Measurements from ENCODE around the gene ITIH4.
A peak's percentile ranks its signal among the peaks of the same experiment; 100 is the strongest.

ITIH4 gene

DNA sequence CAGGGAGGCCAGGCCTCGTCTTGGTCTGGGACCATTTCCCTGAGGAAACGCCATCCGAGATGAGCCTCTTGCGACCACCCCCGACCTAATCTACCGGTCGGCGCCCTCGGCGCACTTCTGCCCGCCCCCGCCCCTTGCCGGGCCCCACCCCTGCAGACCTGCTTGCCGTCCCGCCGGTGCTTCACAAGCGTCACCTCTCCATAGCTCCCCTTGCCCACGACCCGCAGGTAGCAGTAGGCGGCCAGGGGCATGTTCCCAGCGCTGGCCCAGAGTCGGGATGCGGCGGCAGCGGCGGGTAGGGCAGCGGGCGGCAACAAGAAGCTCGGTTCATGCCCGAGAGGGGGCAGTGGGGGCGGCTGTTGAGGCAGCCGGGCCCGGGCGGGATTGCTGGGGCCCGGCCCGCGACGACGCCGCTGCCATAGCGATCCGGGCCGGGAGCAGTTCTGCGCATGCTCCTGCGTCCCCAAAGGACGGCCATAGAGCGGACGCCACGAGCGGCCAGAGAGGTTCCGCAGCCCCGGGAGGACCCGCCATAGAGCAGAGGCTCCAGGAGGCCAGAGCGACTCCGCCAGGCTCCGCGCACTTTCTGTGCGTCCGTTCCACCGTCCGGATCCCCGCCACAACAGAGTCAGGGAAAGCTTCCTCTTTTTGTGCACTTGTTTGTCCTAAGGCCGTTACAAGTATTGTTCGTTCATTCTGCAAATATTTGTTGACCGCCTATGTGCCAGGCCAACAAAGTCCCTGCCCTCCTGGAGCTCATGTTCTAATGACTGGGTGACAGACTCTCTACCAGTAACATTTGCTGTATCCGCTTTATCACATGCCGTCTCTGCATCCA, 59.8 kb downstream of the ITIH4 start, which contains the start of gene NEK4:
Gene NEK4 (minus strand): TSS at position 445 of the 838 bp plus-strand sequence. CDS start 194 bp downstream, at position 251.
- peaks cover 5% of the 10 kb centered on the region for H3K36me3 ChIP-seq (replicated peaks; ENCODE audit: low read depth, low read length)
- peak within 1 kb of the TSS; percentile 64 for H3K27ac ChIP-seq (ENCODE audit: low read length)
- TF ChIP-seq, protein P1, sequence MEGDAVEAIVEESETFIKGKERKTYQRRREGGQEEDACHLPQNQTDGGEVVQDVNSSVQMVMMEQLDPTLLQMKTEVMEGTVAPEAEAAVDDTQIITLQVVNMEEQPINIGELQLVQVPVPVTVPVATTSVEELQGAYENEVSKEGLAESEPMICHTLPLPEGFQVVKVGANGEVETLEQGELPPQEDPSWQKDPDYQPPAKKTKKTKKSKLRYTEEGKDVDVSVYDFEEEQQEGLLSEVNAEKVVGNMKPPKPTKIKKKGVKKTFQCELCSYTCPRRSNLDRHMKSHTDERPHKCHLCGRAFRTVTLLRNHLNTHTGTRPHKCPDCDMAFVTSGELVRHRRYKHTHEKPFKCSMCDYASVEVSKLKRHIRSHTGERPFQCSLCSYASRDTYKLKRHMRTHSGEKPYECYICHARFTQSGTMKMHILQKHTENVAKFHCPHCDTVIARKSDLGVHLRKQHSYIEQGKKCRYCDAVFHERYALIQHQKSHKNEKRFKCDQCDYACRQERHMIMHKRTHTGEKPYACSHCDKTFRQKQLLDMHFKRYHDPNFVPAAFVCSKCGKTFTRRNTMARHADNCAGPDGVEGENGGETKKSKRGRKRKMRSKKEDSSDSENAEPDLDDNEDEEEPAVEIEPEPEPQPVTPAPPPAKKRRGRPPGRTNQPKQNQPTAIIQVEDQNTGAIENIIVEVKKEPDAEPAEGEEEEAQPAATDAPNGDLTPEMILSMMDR (IDR thresholded peaks at IDR 0.05; ENCODE audit: low read depth, low read length): no peak
- no peak for TF ChIP-seq EZH2phosphoT487 (IDR thresholded peaks at IDR 0.05; ENCODE audit: low read depth)

DNA sequence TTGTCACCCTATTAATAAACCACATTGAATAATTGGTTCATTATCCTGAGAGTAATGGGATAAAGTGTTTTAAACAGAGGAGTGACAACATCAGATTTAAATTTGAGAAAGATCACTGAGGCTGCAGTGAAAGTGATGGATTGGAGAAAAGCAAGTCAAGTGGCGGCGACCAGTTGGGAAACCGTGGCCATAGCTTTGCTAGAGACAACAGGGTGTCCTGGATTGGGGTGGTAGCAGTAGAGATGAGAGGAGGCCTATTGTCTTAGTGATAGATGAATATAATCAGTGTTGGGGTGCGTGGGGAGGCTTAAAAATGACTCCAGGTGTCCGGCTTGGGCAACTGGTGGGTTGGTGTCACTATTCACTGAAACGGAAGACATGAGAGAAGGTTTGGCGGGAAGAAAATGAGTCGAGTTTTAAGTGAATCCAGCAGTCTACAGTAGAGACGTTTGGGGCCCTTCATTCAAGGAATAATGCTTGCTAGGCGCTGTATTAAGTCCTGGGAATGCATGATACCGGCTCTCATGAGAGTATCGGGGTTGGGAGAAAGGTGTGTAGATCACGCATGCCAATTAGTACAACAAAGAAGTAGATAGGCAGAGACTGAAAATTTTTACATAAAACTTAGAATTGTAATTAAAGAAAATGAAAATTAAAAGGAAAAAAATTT, 60.6 kb downstream of the ITIH4 start:
- Histone ChIP-seq H3K9ac (ENCODE audit: low read length) (peak overlapping the region; percentile 77), H3K36me3 (replicated peaks; ENCODE audit: low read depth, low read length) (peaks cover 11% of the 10 kb centered on the region), H3K4me1 (ENCODE audit: low read length) (peaks cover 14% of the 10 kb centered on the region), H3K4me3 (ENCODE audit: low read length) (peak overlapping the region; percentile 78), H3K9me3 (ENCODE audit: insufficient read depth, low read length) (no peaks in the 10 kb centered on the region), H4K20me1 (ENCODE audit: insufficient read depth, low read length) (no peaks in the 10 kb centered on the region), H3K27ac (ENCODE audit: low read length) (no peak overlapping the region), H3K79me2 (ENCODE audit: low read length) (peaks cover 20% of the 10 kb centered on the region), H2AFZ (ENCODE audit: low read depth, low read length) (no peak overlapping the region), H3K4me2 (ENCODE audit: low read length) (peak overlapping the region; percentile 77), H3K27me3 (ENCODE audit: low read depth, low read length) (no peaks in the 10 kb centered on the region)
- TF ChIP-seq, protein P1 (IDR thresholded peaks at IDR 0.05; ENCODE audit: low read depth, low read length): no peak
- no peak for TF ChIP-seq EZH2phosphoT487 (IDR thresholded peaks at IDR 0.05; ENCODE audit: low read depth)

More for the DNA sequence above, 59.8 kb downstream of the ITIH4 start, which contains the start of gene NEK4:
- H3K9ac ChIP-seq (ENCODE audit: low read length): peak within 1 kb of the TSS; percentile 77
- H3K4me2 ChIP-seq (ENCODE audit: low read length): peak within 1 kb of the TSS; percentile 77
- H4K20me1 ChIP-seq (ENCODE audit: insufficient read depth, low read length): no peaks in the 10 kb centered on the region
- H3K4me1 ChIP-seq (ENCODE audit: low read length): peaks cover 14% of the 10 kb centered on the region
- peaks cover 20% of the 10 kb centered on the region for H3K79me2 ChIP-seq (ENCODE audit: low read length)
- no peaks in the 10 kb centered on the region for H3K27me3 ChIP-seq (ENCODE audit: low read depth, low read length)
- H3K9me3 ChIP-seq (ENCODE audit: insufficient read depth, low read length): no peaks in the 10 kb centered on the region
- H2AFZ ChIP-seq (ENCODE audit: low read depth, low read length): peak within 1 kb of the TSS; percentile 82
- H3K4me3 ChIP-seq (ENCODE audit: low read length): peak within 1 kb of the TSS; percentile 78

DNA sequence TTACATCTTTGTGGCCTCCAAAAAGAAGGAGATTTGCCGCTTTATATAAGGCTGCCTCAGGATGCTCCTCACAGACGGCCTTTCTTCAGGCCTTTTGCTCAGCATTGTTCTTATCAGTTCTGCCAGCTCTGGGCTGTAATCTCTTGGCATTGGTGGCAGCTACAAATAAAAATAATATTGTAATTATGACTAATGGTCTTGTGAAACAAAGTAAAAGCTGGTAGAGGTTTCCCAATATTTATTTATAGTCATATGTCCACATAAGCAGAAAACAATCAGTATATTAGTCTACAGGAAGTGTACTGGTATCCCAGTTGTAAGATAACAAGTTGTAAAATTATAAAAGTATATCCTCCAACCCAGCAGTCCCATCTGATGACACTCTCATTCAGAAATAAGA, 67.0 kb downstream of the ITIH4 start:
- H3K4me3 ChIP-seq (ENCODE audit: low read length): no peak overlapping the region
- H3K9ac ChIP-seq (ENCODE audit: low read length): no peak overlapping the region
- H3K79me2 ChIP-seq (ENCODE audit: low read length): peaks cover 3% of the 10 kb centered on the region; the same call in 1 of the 2 replicates
- H3K36me3 ChIP-seq (replicated peaks; ENCODE audit: low read depth, low read length): peaks cover 36% of the 10 kb centered on the region
- no peaks in the 10 kb centered on the region for H3K9me3 ChIP-seq (ENCODE audit: insufficient read depth, low read length)
- TF ChIP-seq EZH2phosphoT487 (IDR thresholded peaks at IDR 0.05; ENCODE audit: low read depth): no peak
- TF ChIP-seq, protein P1 (IDR thresholded peaks at IDR 0.05; ENCODE audit: low read depth, low read length): no peak
- no peaks in the 10 kb centered on the region for H3K27me3 ChIP-seq (ENCODE audit: low read depth, low read length)
- no peak overlapping the region for H3K27ac ChIP-seq (ENCODE audit: low read length)
- no peaks in the 10 kb centered on the region for H4K20me1 ChIP-seq (ENCODE audit: insufficient read depth, low read length)
- H2AFZ ChIP-seq (ENCODE audit: low read depth, low read length): no peak overlapping the region
- no peak overlapping the region for H3K4me2 ChIP-seq (ENCODE audit: low read length)
- H3K4me1 ChIP-seq (ENCODE audit: low read length): peaks cover 8% of the 10 kb centered on the region

Measured in OCI-LY3 (cell line).